Renal pelvis (tissue), 4 donors: ENCODE measurements around the gene SLC25A53. TPM values are rescaled to one million over a fixed set of nuclear protein-coding genes. Genes with fewer than 3 reads are reported as not detected.
"Not testable (repeated sequence)": the region's sequence is repeated elsewhere in the genome, so short reads cannot be mapped to it uniquely, and the experiment has no call there.

ENCODE experiments used
- DNase-seq: peaks from one replicate; pipeline ENCODE4 v3.0.0-alpha.2; 2013
- polyA plus RNA-seq, 3 donors: library from polyadenylated mRNA; unstranded; fragments of 120-200 nt; gene quantifications; one replicate each; pipeline ENCODE4 v1.2.1, GENCODE V29; 2013; ENCODE audit not compliant: insufficient read length in 3 of 3

The SLC25A53 gene
- polyA plus RNA-seq, 3 donors = 9.3 to 15.5 (median 12.6) TPM

GRCh38 chrX:104084063-104084462, 72.7 kb downstream of the SLC25A53 start:
- no peak for DNase-seq

DNA sequence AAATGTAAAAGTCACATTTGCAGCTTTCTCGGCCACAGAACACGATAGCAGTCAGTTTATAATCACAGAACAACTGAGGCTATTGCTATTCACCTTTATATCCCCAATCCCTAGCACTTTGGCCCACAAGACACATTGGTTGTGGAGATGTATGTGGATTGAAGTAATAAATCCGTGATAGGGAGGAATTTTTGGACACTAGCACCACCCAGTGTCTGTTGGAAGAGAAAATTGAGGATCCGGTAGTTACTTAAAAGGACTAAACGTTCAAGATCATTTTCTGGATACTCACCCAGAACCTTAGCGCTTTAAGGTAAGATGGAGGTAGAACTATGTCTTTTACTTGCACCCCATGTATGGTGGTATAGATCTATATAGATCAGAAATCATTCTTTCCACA, 79.0 kb downstream of the SLC25A53 start:
- not testable (repeated sequence) for DNase-seq

DNA sequence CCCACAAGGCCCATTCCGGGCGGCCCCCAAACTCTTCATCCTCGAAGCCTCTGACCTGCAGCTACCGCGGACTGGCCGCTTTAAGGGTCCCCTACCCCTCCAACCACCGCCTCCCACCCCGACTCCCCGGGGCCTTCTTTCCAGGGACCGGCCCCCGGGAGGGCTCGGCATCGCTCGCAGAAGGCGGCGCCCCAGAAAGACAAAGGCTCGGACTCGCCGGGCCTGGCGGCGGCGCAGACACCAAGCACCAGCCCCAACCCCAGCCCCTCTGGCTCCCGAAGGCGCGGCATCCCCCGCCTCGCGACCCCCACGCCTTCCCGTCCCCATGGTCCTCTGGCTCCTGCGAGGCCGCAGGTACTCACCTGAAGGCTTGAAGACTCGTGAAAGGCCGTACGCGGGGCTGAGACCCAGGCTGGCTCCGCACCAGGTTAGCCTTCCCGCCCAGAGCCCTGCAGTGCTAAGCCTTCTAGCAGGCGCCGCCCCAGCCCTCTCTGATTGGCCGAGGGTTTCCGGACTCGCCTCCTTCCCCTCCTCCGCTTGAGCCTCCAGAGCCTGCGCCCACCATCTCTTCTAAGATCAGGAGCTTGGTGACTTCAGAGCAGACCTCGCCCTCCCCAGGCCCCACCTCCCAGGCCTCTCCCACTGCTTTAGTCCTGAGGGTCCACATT, 80.9 kb downstream of the SLC25A53 start, which contains the start of gene TMSB15C:
TSS of gene TMSB15C (minus strand) at position 459 of the 668 bp plus-strand sequence.
- not testable (repeated sequence) for DNase-seq

DNA sequence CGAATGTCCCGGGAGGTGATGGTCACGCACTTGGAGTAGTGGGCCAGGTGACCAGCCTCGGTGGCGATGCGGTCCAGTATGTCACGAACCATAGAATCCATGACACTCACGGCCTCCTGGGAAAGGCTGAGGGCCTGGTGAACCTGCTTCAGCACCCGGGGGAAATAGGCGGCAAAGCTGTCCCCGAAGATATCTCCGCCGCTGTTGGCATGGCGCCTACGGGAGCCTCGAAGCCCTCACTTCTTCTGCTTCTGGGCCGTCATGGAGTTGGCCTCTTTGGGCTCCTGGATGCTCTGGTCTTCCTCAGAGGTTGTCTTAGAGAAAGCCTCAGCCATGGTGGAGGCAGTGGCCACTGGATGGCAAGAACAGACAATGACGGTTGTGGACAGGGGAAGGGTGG, 94.2 kb downstream of the SLC25A53 start:
- DNase-seq = not testable (repeated sequence)

GRCh38 chrX:104054956-104055355, 101.9 kb downstream of the SLC25A53 start:
- not testable (repeated sequence) for DNase-seq

Other genes starting within 250 kb of the SLC25A53 start
- gene TMSB15B, start 194.4 kb downstream of the SLC25A53 start, polyA plus RNA-seq = 10 to 100 TPM; 15.8 to 21.1 (median 20.7) TPM
- not detected for gene H2BW1, start 143.3 kb downstream of the SLC25A53 start, polyA plus RNA-seq
- gene H2BW2, start 117.1 kb downstream of the SLC25A53 start, polyA plus RNA-seq = under 1 TPM; 0.83 to 0.99 (median 0.85) TPM
- 10 to 100 TPM in 2 of 3 donors, 1 to 10 TPM in 1; 7.5 to 18.3 (median 17.0) TPM for gene TMSB15C, start 80.8 kb downstream of the SLC25A53 start, polyA plus RNA-seq
- 1 to 10 TPM; 4.4 to 5.4 (median 4.8) TPM for gene ZCCHC18, start 44.5 kb downstream of the SLC25A53 start, polyA plus RNA-seq
- 10 to 100 TPM; 34.0 to 42.8 (median 38.7) TPM for gene FAM199X, start 9.4 kb upstream of the SLC25A53 start, polyA plus RNA-seq
- gene ESX1, start 97.9 kb upstream of the SLC25A53 start, polyA plus RNA-seq = not detected